ENCODE results near the gene HDAC5. TPM values are rescaled to one million over a fixed set of nuclear protein-coding genes. Genes with fewer than 3 reads are reported as not detected.
"Not testable (repeated sequence)": the region's sequence is repeated elsewhere in the genome, so short reads cannot be mapped to it uniquely, and the experiment has no call there.

HDAC5 gene
- total RNA-seq: 81.4 TPM
- long read RNA-seq, full-length matches to known transcripts: 22 of 315 reads
- long read RNA-seq, partial matches to known transcripts: 229 of 315 reads
- long read RNA-seq, other reads (novel, unspliced or antisense): 64 of 315 reads

DNA sequence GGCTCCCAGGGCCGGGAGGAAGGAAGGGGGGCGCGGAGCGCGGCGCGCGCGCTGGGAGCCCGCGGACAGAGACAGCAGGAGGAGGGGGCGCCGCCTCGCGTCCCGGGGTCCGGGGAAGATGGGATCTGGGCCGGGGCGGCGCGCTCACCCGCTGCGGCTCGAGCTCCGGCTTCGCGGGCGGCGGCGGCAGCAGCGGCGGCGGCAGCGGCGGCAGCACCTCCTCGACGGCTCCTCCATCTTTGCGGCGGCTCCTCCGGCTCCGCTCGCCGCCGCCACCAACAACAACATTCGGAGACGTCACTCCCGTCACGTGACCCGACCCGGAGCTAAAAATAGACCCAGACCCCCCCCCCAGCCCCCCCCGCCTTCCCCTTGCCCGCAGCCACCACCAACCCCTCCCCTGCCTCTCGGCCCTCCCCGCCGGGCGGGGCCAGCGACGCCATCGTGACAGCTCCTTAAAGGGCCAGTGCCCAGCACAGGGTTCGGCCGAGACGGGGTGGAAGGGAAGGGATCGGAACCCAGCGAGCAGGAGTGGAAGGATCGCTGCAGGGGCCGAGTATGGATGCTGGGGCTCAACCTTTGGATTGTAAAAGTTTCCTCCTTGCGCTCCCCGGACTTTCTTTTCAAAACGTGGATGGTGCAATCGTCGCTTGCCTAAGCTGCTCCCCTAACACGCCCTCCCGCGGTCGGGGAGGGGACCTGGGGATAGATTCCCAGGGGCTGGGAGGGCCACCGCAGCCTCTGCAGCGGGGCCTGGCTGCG is at the start of gene HDAC5:
Gene HDAC5, minus strand, starts transcription at position 286 of the 762 bp plus-strand sequence. CDS start 6,126 bp downstream, outside the sequence.
- DNase-seq (peak; percentile 98), ATAC-seq (peak; percentile 97)
- intact Hi-C loops (cut with micrococcal nuclease): loop anchor here (10.0 kb wide), 1 partner anchor 59 kb away; the partner anchor contains the start of gene LSM12

DNA sequence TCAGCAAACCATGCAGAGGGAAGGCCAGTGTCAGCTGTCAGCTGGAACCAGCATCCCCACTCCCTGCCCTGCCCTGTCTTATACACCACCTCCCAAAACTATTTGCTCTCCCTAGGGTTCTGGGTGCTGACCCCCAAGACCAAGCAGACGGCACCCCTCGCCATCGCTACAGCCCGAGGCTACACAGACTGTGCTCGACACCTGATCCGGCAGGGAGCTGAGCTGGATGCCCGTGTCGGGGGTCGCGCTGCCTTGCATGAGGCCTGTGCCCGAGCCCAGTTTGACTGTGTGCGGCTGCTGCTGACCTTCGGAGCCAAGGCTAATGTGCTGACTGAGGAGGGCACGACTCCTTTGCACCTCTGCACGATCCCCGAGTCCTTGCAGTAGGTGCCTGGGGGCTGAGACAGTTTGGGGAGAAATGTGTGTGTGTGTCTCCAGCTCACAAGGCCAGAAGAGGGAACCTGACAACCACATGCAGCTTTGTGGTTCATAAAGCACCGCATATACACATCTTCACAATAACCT is 48.6 kb upstream of the HDAC5 start:
- intact Hi-C loops (cut with micrococcal nuclease): no loop called here

DNA sequence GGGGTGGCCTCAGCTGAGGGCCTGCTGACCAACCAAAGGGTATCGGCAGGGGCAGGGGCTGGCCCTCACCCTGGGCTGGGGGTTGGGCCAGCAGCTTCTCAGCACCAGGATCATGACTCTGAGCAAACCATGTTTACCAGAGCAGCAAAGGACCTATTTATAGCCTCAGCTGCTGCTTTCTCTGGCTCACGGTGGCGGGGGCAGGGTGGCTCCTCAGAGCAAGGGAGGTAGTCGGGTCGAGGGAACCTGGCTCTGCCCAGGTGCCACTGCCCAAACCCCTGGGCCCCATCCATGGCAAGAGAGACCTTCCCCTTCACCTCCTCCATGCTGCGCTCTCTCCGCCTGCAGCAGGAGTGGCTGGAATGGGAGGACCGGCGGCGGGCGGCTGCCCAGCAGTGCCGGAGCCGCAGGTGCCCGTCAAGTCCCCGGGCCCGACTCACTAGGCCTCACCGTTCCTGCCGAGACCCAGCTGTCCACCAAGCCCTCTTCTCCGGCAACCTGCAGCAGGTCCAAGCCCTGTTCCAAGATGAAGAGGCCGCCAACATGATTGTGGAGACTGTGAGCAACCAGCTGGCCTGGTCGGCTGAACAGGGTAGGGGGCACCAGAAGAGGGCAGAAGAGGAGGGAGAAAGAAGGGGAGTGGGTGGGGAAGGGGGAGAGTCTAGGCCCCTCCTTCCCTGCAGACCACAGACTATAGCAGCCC is 47.2 kb upstream of the HDAC5 start, which contains the start of gene ASB16:
Gene ASB16, plus strand, starts transcription at position 206 of the 703 bp plus-strand sequence. Its CDS starts 86 bp downstream, at position 292.
- intact Hi-C loops (cut with micrococcal nuclease): no loop called here
- peak; percentile 83 for ATAC-seq

More for the DNA sequence above, 48.6 kb upstream of the HDAC5 start:
- ATAC-seq: no peak
- no peak for DNase-seq

DNA sequence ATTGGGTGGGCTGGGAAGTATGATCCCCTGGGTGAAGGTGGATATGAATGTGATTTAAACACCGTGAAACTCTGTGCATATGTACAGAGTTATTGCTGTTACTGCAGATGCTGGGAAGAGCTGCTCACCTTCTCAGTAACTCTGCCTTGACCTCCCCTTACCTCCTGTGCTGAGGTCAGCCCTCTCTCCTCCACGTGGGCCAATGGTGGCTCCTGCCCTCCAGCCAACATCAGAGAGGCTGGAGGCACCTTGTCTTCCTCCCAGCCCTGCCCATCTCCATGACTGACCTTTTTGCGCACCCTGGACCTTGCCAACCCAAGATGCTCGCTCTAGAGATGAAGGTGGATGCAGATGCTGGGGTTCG is 46.7 kb upstream of the HDAC5 start:
- DNase-seq: no peak
- ATAC-seq: peak; percentile 9
- intact Hi-C loops (cut with micrococcal nuclease): no loop called here

More for the DNA sequence above, 47.2 kb upstream of the HDAC5 start, which contains the start of gene ASB16:
- peak; percentile 75 for DNase-seq

DNA sequence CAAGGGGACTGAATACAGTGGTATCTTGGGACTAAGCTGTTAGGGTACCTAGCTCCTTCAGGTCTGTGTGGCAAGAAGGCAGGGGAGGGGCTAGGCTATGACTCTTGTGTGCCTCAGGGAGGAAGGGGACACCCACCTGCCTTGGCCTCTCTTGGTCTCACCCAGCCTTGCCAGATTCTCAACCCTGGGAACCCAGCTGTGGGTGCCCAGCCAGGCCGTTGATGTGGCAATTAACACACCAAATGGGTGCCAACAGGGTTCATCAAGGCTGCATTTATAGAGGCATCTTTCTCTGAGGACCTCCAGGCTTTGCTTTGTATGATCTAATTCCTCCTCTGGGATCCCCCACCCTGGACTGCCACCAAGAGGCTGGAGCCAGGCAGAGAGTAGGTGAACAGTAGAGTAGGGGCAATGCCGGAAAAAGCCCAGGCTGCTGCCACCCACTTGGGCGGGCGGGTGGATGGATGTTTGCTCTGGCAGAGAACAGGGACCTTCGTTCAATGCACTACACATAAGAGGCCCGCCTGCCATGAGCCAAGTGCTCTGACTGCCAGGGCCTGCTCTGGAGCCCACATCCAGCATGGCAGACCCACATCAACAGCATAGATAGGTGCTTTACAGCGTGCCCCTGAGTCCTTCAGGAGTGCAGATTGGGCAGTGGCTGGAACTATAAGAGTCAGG is 43.9 kb upstream of the HDAC5 start:
- DNase-seq (no peak), ATAC-seq (peak; percentile 10)
- intact Hi-C loops (cut with micrococcal nuclease): no loop called here

DNA sequence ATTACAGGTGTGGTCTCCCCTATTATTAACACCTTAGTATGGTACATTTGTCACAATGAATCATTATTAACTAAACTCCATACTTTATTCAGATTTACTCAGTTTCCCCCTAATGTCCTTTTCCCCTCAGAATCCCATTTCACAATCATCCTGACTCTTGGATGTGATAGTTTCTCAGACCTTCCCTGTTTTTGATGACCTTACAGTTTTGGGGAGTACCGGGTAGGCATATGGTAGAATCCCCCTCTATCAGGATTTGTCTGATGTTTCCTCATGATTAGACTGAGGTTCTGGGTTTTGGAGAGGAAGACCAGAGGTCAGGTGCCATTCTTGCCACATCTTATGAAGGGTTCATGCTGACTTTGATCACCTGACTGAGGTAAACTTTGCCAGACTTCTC is 41.0 kb upstream of the HDAC5 start:
- no peak for ATAC-seq
- intact Hi-C loops (cut with micrococcal nuclease): no loop called here
- no peak for DNase-seq

DNA sequence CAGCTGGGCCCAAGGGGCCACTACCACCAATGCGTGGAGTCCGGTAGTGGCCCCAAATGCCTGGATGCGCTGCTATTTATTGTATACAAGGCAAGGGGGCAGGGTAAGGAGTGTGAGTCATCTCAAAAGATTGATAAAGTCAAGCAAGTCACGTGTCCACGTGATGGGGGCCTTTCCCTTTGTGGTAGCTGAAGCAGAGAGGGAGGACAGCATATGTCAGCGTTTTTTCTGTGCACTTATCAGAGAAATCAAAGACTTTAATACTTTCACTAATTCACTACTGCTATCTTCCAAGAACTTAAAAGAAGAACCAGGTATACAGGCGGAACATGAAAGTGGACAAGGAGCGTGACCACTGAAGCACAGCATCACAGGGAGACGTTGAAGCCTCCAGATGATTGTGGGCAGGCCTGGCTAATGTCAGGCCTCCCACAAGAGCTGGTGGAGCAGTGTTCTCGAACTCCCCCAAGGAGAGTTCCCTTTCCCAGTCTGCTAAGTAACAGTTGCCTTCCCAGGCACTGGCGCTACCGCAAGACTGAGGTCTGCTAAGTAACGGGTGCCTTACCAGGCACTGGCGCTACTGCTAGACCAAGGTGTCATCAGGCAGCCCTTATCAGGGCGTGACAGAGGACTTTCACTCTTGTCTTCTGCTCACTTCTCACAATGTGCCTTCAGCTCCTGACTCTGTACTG is 36.2 kb upstream of the HDAC5 start:
- no peak for DNase-seq
- intact Hi-C loops (cut with micrococcal nuclease): no loop called here
- ATAC-seq: no peak

DNA sequence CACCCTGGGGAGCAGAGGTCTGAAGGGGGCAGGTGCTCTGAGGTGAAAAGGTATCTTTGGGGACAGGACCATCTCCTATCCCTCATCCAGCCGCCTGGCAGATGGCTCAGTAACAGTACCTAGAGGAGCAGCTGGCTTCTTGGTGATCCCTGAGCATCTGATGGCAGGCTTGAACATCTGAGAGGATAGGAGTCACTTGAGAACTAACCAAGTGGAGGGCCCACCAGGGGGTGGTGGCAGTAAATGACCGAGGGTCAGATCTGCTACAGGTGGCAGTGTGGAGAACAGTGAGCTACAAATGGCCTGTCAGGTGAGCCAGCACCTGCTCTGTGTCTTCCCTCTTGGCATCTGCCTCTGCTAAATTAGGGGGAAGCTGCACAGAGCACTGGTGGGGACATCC is 32.0 kb upstream of the HDAC5 start:
- ATAC-seq: no peak
- intact Hi-C loops (cut with micrococcal nuclease): no loop called here
- DNase-seq: no peak

DNA sequence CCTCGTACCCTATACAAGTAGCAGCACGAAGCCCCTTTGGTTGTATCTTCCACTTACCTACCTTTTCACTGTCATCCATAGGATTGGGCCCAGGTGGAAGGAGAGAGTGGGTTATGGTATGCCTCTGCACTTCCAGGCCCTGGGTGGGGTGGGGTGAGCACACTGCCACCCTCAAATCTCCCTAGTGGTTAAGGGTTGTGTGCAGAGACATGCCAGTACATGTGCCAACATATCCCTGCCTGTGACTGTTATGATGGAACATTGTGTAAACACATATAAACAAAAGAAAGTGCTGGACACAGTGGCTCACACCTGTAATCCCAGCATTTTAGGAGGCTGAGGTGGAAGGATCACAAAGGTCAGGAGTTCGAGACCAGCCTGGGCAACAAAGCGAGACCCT is 29.4 kb upstream of the HDAC5 start:
- intact Hi-C loops (cut with micrococcal nuclease): no loop called here
- DNase-seq: no peak
- ATAC-seq: no peak

DNA sequence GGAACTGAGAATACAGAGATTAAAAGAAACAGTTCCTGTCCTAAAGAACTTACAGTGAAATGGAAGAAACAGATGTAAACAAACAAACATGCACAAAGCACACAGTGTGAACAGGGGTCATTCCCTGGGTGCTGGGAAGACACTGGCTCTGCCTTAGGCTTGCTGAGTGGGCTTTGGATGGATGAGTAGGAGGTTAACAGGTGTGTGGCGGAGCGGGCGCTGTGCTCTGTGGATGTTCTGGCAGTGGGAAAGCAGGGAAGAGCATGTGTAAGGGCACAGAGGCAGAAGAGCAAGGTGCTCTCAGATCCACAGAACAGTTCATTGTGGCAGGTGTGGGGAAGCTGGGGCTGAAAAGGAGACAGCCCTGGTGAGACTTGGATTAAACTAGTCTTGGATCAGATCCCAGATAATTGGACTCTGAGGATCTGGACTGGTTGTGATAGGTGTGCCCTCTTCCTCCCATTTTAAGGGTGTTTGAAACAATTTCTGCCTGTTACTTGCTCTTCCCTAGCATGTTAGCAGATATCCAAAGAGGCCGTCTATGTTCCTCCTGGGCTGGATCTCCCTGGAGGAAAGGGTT is 26.4 kb upstream of the HDAC5 start:
- intact Hi-C loops (cut with micrococcal nuclease): no loop called here
- DNase-seq: no peak
- no peak for ATAC-seq

DNA sequence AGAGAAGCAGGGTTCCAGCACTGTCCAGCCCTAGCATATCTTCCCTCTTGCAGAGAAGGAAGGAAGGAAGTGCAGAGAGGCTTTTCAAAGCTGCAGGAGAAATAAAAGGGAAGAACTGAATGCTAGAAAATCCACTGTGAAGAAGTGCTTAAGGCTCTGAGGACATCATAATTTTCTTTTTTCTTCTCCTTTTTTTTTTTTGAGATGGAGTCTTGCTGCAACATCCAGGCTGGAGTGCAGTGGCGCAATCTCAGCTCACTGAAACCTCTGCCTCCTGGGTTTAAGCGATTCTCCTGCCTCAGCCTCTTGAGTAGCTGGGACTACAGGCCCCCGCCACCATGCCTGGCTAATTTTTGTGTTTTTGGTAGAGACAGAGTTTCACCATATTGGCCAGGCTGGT is 25.6 kb upstream of the HDAC5 start:
- ATAC-seq; intact Hi-C loops (cut with micrococcal nuclease); DNase-seq: not testable (repeated sequence)

DNA sequence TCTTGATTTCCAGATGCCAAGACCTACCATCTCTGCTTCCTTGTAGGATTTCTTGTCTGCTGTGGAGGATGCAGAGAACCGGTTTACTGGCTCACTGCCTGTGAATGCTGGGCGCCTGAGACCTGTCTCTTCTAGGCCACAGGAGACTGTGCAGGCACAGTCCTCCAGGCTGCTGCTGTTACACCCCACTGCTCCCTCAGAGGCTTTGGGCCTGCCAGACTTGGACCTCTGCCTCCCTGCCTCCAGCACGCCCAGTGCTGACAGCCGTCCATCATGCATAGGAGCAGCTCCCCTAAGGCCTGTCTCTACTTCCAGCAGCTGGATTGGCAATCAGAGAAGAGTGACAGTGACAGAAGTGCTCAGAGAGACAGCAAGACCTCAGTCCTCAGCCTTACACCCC is 24.4 kb upstream of the HDAC5 start:
- DNase-seq (peak; percentile 65), ATAC-seq (peak; percentile 63)
- intact Hi-C loops (cut with micrococcal nuclease): no loop called here

DNA sequence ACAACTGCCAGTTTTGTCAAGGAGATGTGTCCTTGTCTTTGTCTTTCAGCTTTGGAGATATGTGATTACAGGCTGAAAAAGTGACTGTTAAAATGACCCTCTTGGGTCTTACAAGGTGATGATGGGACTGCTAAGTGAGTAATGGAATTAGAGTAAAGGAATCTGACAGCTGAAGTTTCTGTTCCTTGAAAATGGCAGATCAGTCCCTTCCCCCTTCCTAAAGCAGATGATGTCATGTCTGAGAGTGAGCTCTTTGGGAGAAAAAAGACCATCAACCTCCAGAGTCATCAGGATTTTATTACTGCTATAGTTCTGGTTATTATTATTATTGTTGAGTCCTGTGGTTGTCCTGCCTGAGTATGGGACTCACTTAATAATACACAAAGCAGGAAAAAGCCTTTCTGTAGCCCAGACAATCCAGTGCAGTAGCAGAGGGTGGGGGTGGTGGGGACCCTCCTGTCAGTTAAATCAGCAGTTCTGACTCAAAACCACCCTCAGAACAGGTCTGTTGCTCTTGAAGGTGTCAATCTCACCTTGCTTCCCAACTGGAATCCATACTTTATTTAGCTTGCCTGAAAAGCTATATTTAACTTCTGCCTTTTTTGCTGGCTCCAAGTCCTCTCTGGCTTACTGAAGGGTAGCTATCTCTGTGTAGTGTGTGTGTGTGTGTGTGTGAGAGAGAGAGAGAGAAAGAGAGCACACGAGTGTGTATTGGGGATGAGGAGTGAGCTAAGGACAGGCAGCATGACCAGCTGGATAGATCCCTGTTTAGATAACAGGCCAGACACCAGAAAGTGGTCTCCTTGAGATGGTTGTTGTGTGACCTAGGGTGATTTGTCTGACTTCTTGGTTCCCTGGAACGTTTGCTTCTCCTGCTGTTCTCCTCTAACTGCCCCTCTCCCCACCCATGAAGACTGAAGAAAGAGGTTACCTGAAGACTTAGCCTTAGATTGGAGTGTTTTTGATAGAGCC is 23.2 kb upstream of the HDAC5 start:
- intact Hi-C loops (cut with micrococcal nuclease): no loop called here
- no peak for DNase-seq
- ATAC-seq: peak; percentile 79

DNA sequence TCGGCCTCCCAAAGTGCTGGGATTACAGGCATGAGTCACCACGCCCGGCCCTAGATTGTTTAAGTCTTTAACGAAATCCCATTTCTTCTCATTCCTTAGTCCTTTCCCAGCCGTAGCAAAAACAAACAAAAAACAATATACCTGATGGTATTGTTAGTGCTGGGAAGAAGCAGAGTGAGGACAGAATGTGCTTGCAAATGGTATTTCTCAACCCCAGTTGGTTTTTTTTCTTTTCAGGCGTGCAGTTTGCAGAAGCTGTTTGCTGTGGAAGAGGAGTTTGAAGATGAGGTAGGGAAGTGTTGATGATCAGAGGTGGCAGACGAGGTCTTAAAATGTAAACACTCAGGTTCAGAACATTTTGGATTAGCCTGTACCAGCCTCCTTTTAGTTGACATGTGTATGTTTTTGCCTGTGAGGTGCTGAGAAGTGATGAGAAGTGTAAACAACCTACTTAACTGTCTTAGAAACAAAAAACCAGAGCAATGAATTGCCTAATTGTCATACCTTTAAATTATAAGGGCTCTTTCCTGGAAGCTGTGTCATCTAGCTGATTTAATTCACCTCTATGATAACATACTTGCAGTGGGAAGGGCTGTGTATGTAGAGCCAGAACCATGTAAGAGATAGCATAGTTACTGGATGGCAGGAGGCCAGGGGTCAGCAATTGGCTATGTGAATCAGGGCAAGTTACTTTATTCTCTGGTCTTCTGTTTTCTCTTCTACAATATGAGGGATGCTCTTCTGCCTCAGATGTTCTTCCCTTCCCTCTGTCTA is 21.7 kb upstream of the HDAC5 start:
- peak; percentile 42 for DNase-seq
- ATAC-seq: peak; percentile 46
- intact Hi-C loops (cut with micrococcal nuclease): no loop called here

DNA sequence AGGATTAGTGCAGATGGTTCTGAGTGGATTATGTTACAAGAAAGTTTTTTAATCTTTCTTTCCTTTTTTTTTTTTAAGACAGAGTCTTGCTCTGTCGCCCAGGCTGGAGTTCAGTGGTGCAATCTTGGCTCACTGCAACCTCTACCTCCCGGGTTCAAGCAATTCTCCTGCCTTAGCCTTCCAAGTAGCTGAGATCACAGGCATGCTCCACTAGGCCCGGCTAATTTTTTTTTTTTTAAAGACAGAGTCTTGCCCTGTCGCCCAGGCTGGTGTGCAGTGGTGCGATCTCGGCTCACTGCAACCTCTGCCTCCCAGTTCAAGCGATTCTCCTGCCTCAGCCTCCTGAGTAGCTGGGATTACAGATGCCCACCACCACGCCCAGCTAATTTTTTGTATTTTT is 20.5 kb upstream of the HDAC5 start:
- intact Hi-C loops (cut with micrococcal nuclease); ATAC-seq; DNase-seq: not testable (repeated sequence)

DNA sequence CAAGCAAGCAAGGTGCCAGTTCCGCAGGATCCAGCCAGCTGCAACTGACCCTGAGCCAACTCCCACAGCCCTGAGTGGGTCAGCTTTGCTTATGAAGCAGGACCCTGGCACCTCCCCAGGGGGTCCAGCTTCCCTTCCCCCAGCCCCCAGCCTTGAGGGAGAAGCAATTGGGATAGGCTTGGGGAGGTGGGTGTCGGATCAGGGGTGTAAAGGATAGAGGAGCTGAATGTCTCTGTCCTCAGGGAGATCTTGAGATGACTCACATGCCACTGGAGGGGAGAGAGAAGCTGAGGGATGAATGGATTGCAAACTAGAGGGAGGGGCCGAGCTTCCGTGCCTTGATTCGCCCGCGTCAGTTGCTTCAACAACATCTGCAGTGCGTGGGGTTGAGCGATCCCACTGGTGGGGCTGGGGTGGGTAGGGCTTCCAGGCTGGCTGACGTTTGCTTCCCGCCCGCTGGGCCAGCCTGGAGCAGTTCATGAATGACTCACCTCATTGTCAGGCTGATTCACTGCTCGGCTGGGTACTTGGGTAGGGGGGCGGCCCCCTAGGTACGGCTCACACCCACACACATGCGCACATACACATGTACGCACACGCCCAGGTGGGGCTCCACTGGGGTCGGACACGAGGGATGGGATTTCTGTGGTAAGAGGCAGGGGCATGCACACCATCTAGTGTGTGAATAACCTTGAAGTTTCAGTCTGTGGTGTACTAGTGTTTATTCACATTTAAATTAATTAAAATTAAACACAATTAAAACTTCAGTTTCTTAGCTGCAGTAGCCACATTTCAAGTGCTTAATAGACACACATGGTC is 14.7 kb upstream of the HDAC5 start:
- DNase-seq (peak; percentile 77), ATAC-seq (peak; percentile 77)
- intact Hi-C loops (cut with micrococcal nuclease): no loop called here
